Prostate gland (tissue), 2 donors: Measurements from ENCODE around the gene MXRA5. TPM values are rescaled to one million over a fixed set of nuclear protein-coding genes. Genes with fewer than 3 reads are reported as not detected.
"Not testable (repeated sequence)": the region's sequence is repeated elsewhere in the genome, so short reads cannot be mapped to it uniquely, and the experiment has no call there.

ENCODE experiments used
- DNase-seq: peaks from one replicate; pipeline ENCODE4 v3.0.0-alpha.2; 2019; ENCODE audit warnings: low spot score
- H3K27ac ChIP-seq, 2 donors: fragments of 200-600 bp; sonication (generic); 2 replicates each; pipeline ENCODE4 v1.5.1; 2017 to 2019
- H3K27me3 ChIP-seq: fragments of 200-600 bp; sonication (generic); replicated peaks from 2 replicates; pipeline ENCODE4 v1.5.1; 2019; ENCODE audit not compliant: insufficient read depth
- H3K36me3 ChIP-seq, 2 donors: fragments of 200-600 bp; sonication (generic); 1 replicate in 1 of 2; 2 replicates in 1 of 2; pipeline versions ENCODE4 v1.5.1 to v1.8.1; 2017 to 2019
- H3K4me1 ChIP-seq: fragments of 200-600 bp; sonication (generic); replicated peaks from 2 replicates; pipeline ENCODE4 v1.5.1; 2019
- H3K4me3 ChIP-seq, 2 donors: fragments of 200-600 bp; sonication (generic); 2 replicates each; pipeline ENCODE4 v1.5.1; 2017 to 2019
- H3K9me3 ChIP-seq: fragments of 200-600 bp; sonication (generic); 2 replicates; pipeline ENCODE4 v1.5.1; 2017
- CTCF ChIP-seq, 4 experiments: fragments of 200-600 bp in 2 of 4; fragments of 450-650 bp in 2 of 4; sonication (generic) in 2 of 4; IDR thresholded peaks; 1 replicate in 3 of 4; 2 replicates in 1 of 4; pipeline ENCODE4 v1.5.1; 2016 to 2019; ENCODE audit warnings: antibody characterized with exemption in 4 of 4, mild to moderate bottlenecking in 2 of 4, moderate library complexity in 2 of 4
- POLR2A ChIP-seq: fragments of 450-650 bp; IDR thresholded peaks from one replicate; pipeline ENCODE4 v1.6.1; 2016; ENCODE audit warnings: antibody characterized with exemption, mild to moderate bottlenecking
- POLR2AphosphoS5 ChIP-seq: sonication (generic); formaldehyde crosslinking; IDR thresholded peaks from one replicate; pipeline ENCODE4 v1.6.1; 2017; ENCODE audit warnings: antibody characterized with exemption
- WGBS: methylation state at CpG from one replicate; pipeline ENCODE4 v1.1.5; 2018; 5-methylcytosine and 5-hydroxymethylcytosine counted together
- intact Hi-C: fragments of 100-400 bp; cut with DNase I; formaldehyde crosslinking; loops from one replicate; pipeline ENCODE4 v1.14.2; 2022
- total RNA-seq, 2 donors: library from RNA; depleted of rRNA; stranded (reverse); fragments of >200 nt; gene quantifications; one replicate each; pipeline ENCODE4 v1.1.0, GENCODE V29; 2016

The MXRA5 gene
- total RNA-seq, 2 donors from 2014 or later = 7.4 to 13.1 TPM

GRCh38 chrX:3374108-3374800 lies 27.8 kb upstream of the MXRA5 start:
- intact Hi-C loops = no loop called here
- no peaks in the 10 kb centered on the region for H3K36me3 ChIP-seq
- DNase-seq = no peak
- WGBS = 72% methylated on average over 3 of the region's 3 CpGs
- no peak overlapping the region for H3K4me3 ChIP-seq
- no peaks in the 10 kb centered on the region for H3K9me3 ChIP-seq
- no peak overlapping the region for H3K27ac ChIP-seq
- no peak for TF ChIP-seq POLR2A
- no peak for TF ChIP-seq POLR2AphosphoS5
- no peak for TF ChIP-seq CTCF (IDR thresholded peaks at IDR 0.05)
- no peaks in the 10 kb centered on the region for H3K27me3 ChIP-seq
- no peaks in the 10 kb centered on the region for H3K4me1 ChIP-seq

GRCh38 chrX:3371163-3371562 lies 24.7 kb upstream of the MXRA5 start:
- H3K4me1 ChIP-seq = no peaks in the 10 kb centered on the region
- H3K9me3 ChIP-seq = no peaks in the 10 kb centered on the region
- no peak overlapping the region for H3K4me3 ChIP-seq
- H3K36me3 ChIP-seq = no peaks in the 10 kb centered on the region
- intact Hi-C loops = no loop called here
- TF ChIP-seq CTCF (IDR thresholded peaks at IDR 0.05) = no peak
- no peak for TF ChIP-seq POLR2A
- no peak for TF ChIP-seq POLR2AphosphoS5
- WGBS = 80% methylated on average over 4 of the region's 4 CpGs
- DNase-seq = no peak
- no peak overlapping the region for H3K27ac ChIP-seq
- no peaks in the 10 kb centered on the region for H3K27me3 ChIP-seq

- intact Hi-C loops = no loop called here
- DNase-seq = no peak
- WGBS = 50% methylated on average over 3 of the region's 3 CpGs
- no peaks in the 10 kb centered on the region for H3K9me3 ChIP-seq
- TF ChIP-seq CTCF (IDR thresholded peaks at IDR 0.05) = no peak
- no peak for TF ChIP-seq POLR2AphosphoS5
- TF ChIP-seq POLR2A = no peak
- no peak overlapping the region for H3K27ac ChIP-seq
- H3K27me3 ChIP-seq = no peaks in the 10 kb centered on the region
- no peak overlapping the region for H3K4me3 ChIP-seq
- H3K36me3 ChIP-seq = no peaks in the 10 kb centered on the region
- H3K4me1 ChIP-seq = no peaks in the 10 kb centered on the region
Observed at GRCh38 chrX:3370656-3371055, 24.2 kb upstream of the MXRA5 start.

GRCh38 chrX:3362956-3363355 lies 16.5 kb upstream of the MXRA5 start:
- H3K9me3 ChIP-seq = no peaks in the 10 kb centered on the region
- H3K4me1 ChIP-seq = no peaks in the 10 kb centered on the region
- 10% methylated on average over 4 of the region's 4 CpGs for WGBS
- intact Hi-C loops = no loop called here
- DNase-seq = peak; percentile 46
- H3K27me3 ChIP-seq = no peaks in the 10 kb centered on the region
- peak; percentile 59 for TF ChIP-seq POLR2AphosphoS5
- no peak for TF ChIP-seq POLR2A
- H3K36me3 ChIP-seq = no peaks in the 10 kb centered on the region
- no peak overlapping the region for H3K27ac ChIP-seq
- H3K4me3 ChIP-seq = no peak overlapping the region

GRCh38 chrX:3360881-3361280 lies 14.4 kb upstream of the MXRA5 start:
- Histone ChIP-seq H3K9me3 (no peaks in the 10 kb centered on the region), H3K4me3 (no peak overlapping the region), H3K27ac (no peak overlapping the region), H3K4me1 (no peaks in the 10 kb centered on the region), H3K27me3 (no peaks in the 10 kb centered on the region), H3K36me3 (no peaks in the 10 kb centered on the region)
- no peak for DNase-seq
- TF ChIP-seq POLR2AphosphoS5 (no peak), CTCF (IDR thresholded peaks at IDR 0.05) (no peak)
- 90% methylated on average over 14 of the region's 14 CpGs for WGBS
- intact Hi-C loops = no loop called here

- H3K9me3 ChIP-seq, H3K27ac ChIP-seq, H3K4me1 ChIP-seq, H3K27me3 ChIP-seq, intact Hi-C loops, DNase-seq, H3K4me3 ChIP-seq, H3K36me3 ChIP-seq: not testable (repeated sequence)
- WGBS = 88% methylated on average over 3 of the region's 3 CpGs
Observed at GRCh38 chrX:3352741-3353140, 6.3 kb upstream of the MXRA5 start.
